HG03025 (cell line): ENCODE results near the gene TMEM176A.

Experiments
- ATAC-seq: cut with Tn5 transposase; IDR thresholded peaks from one replicate; pipeline ENCODE4 v1.9.1; 2021; ENCODE audit warnings: mild to moderate bottlenecking, moderate library complexity; ENCODE audit not compliant: unreplicated experiment, low FRiP score

TMEM176A gene

GRCh38 chr7:150845421-150845861 is 44.9 kb downstream of the TMEM176A start:
- ATAC-seq: no peak

GRCh38 chr7:150846291-150847115 is 45.9 kb downstream of the TMEM176A start:
- no peak for ATAC-seq

- ATAC-seq: no peak
Measured at GRCh38 chr7:150847536-150847935, 47.0 kb downstream of the TMEM176A start.

GRCh38 chr7:150848111-150848510 is 47.5 kb downstream of the TMEM176A start:
- ATAC-seq: no peak

GRCh38 chr7:150848561-150849115 is 48.1 kb downstream of the TMEM176A start:
- no peak for ATAC-seq

- no peak for ATAC-seq
Measured at GRCh38 chr7:150849204-150849775, 48.7 kb downstream of the TMEM176A start.

- ATAC-seq: no peak
Measured at GRCh38 chr7:150850273-150850672, 49.7 kb downstream of the TMEM176A start.

GRCh38 chr7:150851492-150852370 is 51.2 kb downstream of the TMEM176A start:
- no peak for ATAC-seq

GRCh38 chr7:150852371-150852905 is 51.9 kb downstream of the TMEM176A start, which contains the start of gene AOC1:
Gene AOC1 (plus strand): TSS chr7:150852517. CDS start chr7:150856471, 3,954 bp downstream.
- no peak for ATAC-seq

GRCh38 chr7:150854066-150855000 is 53.8 kb downstream of the TMEM176A start:
- no peak for ATAC-seq
